CD4-positive, alpha-beta T cell treated with Interleukin-6 for 4 hours (primary cell): ENCODE data around the gene GRM7.

Experiments
- DNase-seq: peaks from one replicate; pipeline ENCODE4 v3.0.0-alpha.2; 2020; ENCODE audit warnings: mixed read lengths

GRM7 gene

DNA sequence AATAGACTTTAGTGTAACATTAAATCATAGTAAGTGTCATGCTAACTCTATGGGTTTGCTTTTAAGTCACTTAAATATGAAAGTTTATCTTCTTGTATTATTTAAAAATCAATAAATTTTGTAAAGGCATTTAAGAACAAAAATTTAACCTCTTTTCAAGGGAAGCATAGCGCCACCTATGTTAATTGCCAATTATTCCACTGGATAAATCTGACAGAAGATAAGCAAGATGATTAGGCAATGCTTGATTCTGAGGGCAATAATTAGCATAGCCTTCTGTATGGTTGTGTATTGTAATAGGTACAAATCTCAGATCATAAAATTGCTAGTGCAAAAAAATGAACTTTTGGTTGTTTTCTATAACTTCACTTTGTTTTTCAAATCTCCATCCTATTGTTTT lies 560.1 kb downstream of the GRM7 start:
- DNase-seq = no peak

DNA sequence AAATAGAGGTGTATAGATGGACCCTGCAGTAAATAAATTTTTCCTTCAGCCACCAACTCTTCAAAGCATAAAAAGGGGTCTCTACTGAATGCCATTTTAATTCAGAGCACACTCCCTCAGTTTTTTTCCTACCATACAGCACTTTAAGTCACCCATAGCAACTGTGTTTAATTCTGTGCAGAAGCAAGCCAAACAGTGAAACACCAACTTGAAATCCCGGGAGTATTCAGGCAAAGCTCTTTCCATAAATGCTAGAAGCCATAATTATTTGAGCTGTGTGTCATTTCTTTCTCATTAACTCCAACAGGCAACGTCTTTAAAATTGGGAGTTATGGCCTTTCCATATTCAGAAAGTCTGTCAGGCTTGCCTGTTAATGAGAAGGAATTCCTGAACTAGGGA lies 562.1 kb downstream of the GRM7 start:
- DNase-seq = no peak

- no peak for DNase-seq
Observed at GRCh38 chr3:7423995-7424394, 563.1 kb downstream of the GRM7 start.

GRCh38 chr3:7428206-7428718 lies 567.3 kb downstream of the GRM7 start:
- DNase-seq = no peak

- no peak for DNase-seq
Observed at GRCh38 chr3:7432610-7433009, 571.7 kb downstream of the GRM7 start.

DNA sequence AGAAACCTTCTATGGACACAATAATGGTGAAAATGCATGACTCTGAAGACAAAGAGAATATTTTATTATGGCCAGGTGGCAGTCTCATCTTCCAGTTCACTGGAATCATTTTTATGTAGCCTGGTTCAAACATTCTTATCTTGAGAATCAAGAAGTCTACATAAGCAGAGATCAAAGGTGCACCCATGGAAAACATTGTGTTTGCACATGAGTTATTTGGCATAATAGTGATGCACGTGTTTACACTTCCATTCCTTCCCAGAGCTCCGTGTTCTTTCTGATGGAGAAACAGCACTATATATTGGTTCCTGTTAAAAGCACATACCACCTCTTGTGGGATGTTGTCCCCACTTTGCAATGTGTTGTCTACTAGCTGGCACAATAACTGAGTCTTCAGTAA lies 572.2 kb downstream of the GRM7 start:
- DNase-seq = no peak

- DNase-seq = no peak
Observed at GRCh38 chr3:7436542-7436941, 575.6 kb downstream of the GRM7 start.

DNA sequence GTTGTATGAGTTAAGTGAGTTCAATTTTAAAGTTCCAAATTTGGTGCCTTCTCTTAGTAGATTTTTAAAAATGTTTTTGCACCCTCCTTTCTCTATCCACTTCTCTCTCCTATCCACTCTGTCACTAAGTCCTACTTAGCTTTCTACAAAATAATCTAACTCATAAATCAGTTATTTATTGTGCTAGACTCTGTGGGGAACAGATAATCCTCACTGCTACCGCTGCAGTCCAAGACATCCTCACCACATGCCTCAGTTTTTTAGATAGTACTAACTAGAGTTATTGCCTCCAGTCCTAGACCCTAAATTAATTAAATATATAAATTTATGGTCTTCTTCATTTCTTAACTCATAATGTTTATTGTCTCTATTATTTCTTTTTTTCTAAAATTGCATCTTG lies 576.3 kb downstream of the GRM7 start:
- DNase-seq = no peak

- no peak for DNase-seq
Observed at GRCh38 chr3:7439101-7439680, 578.3 kb downstream of the GRM7 start.

DNA sequence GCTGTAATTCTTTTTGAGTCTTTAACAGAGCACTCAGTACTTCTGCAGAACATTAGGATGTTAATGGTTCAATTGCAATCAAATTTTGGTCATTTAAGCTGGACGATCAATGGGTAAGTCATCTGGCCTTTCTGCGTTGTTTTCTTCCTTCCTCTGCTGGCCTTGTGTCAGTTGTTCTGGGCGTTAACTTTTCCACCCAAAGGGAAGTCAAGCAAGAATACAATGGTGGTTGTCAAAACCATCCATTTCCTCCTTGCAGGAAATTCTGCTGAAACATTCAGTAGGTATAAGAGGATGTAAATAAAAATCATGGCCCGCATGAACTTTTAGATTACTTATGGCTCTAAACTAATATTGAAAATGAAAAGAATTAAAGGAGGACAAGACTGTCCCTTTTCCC lies 584.0 kb downstream of the GRM7 start:
- no peak for DNase-seq

- no peak for DNase-seq
Observed at GRCh38 chr3:7445331-7445730, 584.4 kb downstream of the GRM7 start.

DNA sequence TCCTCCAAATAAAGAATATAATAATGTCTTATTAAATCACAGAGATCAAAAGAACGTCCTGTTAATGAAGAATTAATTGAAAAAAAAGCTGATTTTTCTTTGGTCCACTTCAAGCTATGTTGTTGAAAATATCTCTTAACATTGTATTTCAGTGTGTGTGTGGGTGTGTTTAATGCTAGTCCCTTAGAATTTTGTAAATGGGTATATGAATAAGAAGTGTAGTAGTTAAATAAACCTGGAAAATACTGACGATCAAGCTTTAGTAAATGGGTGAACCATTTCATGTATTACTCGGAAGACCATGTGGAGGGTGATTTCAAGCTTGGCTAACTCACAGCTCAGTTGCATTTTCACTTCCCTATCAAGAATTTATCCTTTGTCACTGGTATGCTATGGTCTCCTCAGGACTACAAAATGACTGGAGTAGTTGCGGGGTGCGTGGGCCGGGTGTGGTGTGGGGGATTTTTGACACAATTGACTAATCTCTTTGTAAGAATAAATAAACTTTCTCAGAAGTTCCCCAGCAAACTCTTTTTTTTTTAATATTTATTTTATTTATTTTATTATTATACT lies 586.4 kb downstream of the GRM7 start:
- DNase-seq = no peak

DNA sequence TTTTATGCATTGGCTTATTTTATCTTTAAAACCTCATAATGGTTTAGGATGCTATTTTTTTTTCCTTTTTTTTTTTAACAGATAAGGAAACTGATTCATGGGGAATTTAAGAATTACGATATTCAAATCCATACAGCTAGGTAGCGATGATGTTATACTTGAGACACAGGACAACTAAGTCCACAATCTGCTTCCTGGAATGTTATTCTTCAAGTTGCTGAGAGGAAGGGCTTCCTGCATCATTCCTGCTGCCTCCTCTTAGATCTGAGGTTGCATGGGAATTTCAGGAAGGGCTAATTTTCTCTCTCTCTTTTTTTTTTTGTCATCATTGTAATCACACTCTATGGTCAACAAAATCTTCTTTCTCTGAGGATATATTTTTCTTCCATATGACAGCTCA lies 595.5 kb downstream of the GRM7 start:
- DNase-seq = no peak

DNA sequence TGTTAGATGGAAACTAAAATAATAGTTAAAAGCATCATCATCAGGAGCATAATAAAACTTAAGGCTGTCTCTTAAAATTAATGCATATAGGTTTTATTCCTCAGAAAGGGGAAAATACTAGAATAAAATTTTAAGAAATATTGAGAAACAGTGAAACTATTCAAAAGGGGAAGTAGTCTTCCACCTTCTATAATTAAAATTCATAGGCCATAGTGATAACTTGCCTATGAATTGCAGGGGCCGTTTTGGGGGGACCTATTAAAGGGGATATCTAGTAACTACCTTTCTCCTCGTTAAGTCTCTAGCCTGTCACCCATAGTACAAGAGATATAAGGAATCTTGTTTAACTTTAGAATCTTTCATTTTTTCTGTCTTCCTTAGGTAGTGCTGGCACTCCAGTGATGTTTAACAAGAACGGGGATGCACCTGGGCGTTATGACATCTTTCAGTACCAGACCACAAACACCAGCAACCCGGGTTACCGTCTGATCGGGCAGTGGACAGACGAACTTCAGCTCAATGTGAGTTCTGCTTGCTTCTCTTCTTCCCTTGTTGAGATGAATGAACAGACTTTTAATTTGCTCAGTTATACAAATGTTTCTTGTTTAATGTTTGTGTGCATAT lies 600.4 kb downstream of the GRM7 start:
- DNase-seq = no peak

- DNase-seq = no peak
Observed at GRCh38 chr3:7469866-7470265, 609.0 kb downstream of the GRM7 start.

DNA sequence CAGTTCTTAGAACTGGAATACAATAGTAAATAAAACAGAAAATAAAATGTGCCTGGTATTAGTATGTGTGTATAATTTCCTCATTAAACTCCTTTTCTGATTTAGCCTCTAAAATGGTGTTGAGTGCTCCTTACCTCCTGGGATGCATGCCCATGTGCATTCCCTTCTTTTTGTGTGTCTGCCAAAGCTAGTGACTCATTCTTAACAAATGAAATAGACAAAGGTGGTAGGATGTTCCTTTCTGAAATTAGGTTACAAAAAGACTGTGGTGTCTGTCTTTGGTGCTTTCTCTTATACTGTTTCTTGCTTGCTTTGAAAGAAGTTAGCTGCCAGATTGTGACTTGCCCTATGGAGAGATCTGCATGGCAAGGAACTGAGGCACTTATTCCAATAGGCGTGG lies 623.7 kb downstream of the GRM7 start:
- DNase-seq = no peak

DNA sequence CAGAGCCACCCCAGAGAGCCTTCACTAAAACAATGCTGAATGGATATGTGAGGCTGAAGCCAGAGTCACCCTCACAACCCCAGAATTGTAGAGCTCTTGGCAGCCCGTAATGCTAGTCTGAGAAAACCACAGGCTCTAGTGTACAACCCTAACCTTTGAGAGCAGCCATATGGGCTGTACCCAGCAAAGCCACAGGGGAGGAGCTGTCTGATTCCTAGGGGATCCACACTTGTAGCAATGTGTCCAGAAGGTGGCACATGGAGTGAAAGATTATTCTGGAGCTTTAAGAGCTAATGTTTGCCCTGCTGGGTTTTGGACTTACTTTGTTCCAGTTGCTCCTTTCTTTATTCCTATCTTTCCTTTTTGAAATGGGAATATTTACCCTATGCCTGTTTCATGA lies 626.8 kb downstream of the GRM7 start:
- no peak for DNase-seq

DNA sequence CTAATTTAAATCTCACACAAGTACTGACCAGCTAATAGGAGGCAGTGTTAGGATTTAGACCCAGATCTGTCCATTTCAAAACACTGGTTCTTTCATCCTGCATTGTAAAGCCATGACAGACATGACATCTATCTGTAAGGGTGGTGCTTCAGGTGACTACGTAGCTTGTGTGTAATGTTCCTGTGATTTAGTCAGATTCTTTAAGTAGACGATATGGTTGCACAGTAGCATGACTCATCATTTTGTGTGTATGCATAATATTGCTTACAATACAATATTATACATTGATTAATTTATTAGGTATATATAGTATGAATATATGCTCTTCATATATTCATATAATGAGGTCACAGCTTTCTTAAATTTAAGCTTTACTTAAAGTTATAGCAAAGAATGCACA lies 628.5 kb downstream of the GRM7 start:
- DNase-seq = no peak

DNA sequence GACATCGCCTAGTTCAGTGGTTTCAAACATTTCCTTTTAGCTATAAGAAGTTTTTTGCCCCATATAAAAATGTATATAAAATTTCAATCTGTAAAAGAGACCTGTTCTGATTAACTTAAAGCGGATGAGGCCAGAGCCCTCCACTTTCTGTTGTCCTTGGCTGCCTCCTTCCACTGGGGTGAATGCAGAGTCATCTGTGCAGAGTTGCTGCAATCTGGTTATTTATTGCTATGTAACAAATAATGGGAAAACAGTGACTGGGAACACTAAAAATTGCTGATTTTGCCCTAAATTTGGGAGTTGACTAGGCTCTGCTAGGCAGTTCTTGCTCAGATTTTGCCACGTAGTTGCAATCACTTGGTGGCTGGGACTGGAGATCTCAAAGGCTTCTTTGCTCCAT lies 637.8 kb downstream of the GRM7 start:
- DNase-seq = no peak

- no peak for DNase-seq
Observed at GRCh38 chr3:7503431-7503830, 642.5 kb downstream of the GRM7 start.

DNA sequence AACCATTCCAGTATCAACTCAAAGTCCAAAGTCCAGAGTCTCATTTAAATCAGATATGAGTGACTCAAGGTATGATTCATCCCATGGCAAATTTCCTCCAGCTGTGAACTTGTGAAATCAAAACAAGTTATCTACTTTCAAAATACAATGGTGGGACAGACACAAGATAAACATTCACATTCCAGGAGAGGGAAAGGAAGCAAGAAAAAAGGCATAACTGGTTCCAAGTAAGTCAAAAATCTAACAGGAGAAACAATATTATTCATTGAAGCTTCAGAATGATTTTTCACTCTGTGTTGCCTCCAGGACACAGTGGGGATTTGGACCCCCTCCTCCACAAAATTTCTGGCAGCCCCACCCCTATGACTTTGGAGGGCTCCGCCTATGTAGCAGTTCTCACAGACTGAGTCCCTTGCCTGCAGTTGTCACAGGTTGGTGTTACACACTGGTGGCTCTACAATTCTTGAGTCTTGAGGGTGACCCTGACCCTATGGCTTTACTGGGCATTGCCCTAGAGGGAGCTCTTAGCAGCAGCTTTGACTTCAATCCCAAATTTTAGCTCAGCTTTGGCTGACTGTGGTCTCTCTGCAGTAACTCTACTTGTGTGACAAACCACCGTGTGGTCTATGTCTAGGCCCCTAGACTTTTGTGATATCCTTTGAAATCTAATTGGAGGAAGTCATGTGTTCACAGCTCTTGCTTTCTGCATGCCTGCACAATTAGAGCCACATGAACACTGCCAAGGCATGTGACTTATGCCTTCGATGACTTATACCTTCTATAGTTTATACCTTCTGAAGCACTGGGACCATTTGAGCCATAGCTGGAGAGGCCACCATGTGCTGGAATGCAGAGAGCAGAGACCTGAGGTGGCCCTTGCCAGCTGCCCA lies 644.2 kb downstream of the GRM7 start:
- no peak for DNase-seq

- DNase-seq = no peak
Observed at GRCh38 chr3:7506606-7507180, 645.8 kb downstream of the GRM7 start.

DNA sequence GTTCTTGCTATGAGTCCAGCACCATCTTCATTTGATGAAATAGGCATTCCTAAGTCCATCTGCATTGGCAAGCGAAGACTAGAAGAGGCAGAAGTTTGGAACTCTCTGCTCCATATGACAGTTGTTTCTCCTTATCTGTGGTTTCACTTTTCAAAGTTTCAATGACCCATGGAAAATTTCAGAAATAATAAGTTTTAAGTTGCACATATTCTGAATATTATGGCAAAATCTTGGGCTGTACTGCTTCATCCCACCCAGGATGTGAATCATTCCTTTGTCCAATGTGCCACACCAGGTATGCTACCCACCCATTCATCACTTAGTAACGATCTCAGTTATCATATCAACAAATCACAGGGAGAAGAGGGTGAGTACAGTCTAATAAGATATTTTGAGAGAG lies 647.9 kb downstream of the GRM7 start:
- DNase-seq = no peak
